Stimulated activated CD4-positive, alpha-beta T cell treated with anti-CD3 and anti-CD28 coated beads, Interleukin-2, amount 100 ng/mL, for 48 hours (primary cell): Measurements from ENCODE around the gene N4BP3.
A peak's percentile ranks its signal among the peaks of the same experiment; 100 is the strongest.
"Not testable (repeated sequence)": the region's sequence is repeated elsewhere in the genome, so short reads cannot be mapped to it uniquely, and the experiment has no call there.

Experiments
- DNase-seq, 2 donors: peaks; one replicate each; pipeline ENCODE4 v3.0.0-alpha.2; 2020

N4BP3 gene, protein sequence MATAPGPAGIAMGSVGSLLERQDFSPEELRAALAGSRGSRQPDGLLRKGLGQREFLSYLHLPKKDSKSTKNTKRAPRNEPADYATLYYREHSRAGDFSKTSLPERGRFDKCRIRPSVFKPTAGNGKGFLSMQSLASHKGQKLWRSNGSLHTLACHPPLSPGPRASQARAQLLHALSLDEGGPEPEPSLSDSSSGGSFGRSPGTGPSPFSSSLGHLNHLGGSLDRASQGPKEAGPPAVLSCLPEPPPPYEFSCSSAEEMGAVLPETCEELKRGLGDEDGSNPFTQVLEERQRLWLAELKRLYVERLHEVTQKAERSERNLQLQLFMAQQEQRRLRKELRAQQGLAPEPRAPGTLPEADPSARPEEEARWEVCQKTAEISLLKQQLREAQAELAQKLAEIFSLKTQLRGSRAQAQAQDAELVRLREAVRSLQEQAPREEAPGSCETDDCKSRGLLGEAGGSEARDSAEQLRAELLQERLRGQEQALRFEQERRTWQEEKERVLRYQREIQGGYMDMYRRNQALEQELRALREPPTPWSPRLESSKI

DNA sequence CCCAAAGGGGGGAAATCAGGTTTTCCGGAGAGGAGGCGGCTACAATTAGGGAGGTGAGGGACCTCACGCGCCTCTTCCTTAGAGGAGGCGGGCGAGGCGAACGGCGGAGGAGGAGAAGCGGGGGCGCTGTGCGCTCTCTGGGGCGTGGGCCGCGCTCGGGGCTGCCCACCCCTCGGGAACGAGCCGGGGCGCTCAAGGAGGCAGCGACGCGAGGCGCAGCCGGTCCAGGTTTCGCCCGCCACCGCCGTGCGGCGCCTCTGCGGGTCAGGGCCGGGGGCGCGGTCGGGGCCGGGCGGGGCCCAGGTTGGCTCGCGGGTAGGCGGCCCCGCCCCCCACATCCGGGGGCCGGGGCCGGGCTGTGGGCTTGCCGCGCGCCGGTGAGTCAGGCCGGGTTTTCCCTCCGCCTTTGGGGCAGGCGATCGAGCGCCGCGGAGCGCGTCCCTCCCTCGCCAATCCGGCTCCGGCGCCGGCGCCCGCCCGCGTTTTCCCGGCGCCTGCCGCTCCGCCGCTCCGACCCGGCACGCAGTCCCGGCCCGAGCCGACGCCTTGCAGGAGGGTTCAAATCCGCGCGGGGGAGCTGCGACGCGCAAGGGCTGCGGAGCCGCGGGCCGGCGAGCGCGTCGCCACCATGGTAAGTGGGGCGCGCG lies at the start of gene N4BP3:
N4BP3 (plus strand) TSS at position 392 of the 647 bp plus-strand sequence. CDS start 6,052 bp downstream, outside the sequence.
- DNase-seq = peak; percentile 76 to 78

GRCh38 chr5:178067755-178068154 lies 45.6 kb upstream of the N4BP3 start:
- no peak for DNase-seq

DNA sequence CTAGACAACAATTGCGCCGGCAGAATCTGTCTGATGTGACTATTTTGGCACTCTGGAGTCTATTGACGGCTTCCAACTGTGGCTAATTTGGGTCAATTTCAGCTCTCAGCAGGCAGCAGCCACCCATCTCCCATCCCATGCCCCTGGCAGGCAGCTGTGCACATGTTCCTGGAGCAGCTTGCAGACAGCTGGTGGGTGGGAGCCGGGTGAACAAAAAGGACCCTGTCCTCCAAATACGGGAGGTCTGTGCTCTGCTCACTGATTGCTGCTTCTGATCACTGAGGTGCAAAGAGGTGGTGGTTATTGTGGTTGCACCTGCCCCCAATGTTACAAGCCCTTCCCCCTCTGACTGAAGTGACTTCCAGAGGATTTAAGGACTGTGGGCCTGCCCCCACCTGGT lies 45.0 kb upstream of the N4BP3 start:
- DNase-seq = no peak

- DNase-seq = peak in 1 of 2 donors; percentile 29
Measured at GRCh38 chr5:178069909-178070308, 43.4 kb upstream of the N4BP3 start.

- DNase-seq = no peak
Measured at GRCh38 chr5:178071108-178071507, 42.2 kb upstream of the N4BP3 start.

GRCh38 chr5:178072749-178073148 lies 40.6 kb upstream of the N4BP3 start:
- DNase-seq = no peak

- no peak for DNase-seq
Measured at GRCh38 chr5:178074266-178074952, 38.9 kb upstream of the N4BP3 start.

DNA sequence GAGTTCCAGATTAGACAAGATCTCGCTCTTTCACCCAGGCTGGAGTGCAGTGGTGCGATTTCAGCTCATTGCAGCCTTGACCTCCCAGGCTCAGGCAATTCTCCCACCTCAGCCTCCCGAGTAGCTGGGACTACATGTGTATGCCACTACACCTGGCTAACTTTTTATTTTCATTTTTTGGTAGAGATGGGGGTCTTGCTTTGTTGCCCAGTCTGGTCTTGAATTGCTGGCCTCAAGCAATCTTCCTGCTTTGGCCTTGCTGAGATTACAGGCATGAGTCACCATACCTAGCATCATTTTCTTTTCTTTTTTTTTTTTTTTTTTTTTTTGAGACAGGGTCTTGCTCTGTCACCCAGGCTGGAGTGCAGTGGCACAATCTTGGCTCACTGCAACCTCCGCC lies 36.4 kb upstream of the N4BP3 start:
- DNase-seq = not testable (repeated sequence)

- no peak for DNase-seq
Measured at GRCh38 chr5:178077751-178078150, 35.6 kb upstream of the N4BP3 start.

DNA sequence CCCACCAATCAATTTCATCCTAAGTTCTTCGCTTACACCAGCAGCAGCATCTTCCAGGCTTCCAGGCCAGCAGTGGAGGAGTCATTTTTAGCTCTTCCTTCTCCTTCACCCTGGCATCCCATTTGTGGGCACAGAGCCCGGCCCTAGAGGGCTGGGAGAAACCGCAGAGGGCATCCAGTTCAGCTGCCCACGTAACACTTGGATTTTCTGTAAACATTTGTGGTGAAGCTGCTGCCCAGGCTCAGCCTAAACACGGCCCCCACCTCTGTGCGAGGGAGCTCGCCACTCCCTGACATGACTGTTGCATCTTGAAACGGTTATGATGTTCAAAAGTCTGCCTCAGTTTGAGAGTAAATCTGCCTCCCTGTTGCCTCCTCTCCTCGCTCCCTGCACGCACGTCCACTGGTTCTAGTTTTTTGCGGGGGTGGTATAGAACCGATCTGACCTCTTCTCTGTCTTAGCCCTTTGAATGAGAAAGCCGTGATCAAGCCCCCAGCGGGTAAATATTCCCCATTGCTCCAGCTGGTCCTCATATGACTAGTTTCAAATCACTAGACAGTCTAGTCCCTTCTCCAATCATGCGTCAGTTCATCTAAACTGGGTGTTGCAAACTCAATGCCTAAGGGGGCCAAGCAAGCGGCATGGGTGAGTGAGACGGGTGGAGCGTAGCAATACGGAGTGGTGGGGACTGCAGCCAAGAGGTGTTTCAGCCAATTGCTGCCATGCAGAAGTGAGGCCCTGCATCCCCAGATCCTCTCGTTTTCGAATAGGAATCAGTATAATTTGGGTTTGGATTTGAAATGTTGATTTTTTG lies 34.9 kb upstream of the N4BP3 start:
- DNase-seq = no peak

GRCh38 chr5:178080056-178080455 lies 33.3 kb upstream of the N4BP3 start:
- DNase-seq = no peak

GRCh38 chr5:178080618-178081410 lies 32.5 kb upstream of the N4BP3 start:
- DNase-seq = no peak

DNA sequence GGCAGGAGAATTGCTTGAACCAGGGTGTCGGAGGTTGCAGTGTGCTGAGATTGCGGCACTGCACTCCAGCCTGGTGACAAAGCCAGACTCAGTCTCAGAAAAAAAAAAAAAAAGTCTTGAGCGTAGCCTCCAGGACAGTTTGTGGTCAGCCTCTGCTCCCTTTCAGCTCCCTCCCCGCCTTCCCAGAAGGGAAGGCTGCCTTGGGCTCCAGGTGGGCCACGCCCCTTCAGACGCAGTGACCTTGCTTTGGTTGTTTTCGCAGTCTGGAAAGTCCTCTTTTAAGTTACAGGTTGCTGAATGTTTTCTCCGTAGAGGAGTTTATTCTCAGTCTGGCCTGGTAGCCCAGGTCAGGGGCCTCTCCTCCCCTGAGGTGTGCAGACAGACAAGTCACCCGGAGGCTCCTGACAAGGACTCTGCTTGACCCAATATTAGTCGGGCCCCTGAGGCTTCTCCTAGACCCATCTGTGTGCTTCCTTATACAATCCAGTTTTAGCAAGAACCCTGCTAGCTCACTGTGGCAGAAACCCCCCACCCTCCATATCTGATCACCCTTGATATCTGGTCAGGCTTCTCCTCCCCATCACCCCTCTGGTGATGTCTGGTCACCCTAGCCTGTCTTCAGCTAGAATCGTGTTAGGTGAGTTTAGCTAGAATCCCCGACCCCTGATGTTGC lies 31.6 kb upstream of the N4BP3 start:
- no peak for DNase-seq

DNA sequence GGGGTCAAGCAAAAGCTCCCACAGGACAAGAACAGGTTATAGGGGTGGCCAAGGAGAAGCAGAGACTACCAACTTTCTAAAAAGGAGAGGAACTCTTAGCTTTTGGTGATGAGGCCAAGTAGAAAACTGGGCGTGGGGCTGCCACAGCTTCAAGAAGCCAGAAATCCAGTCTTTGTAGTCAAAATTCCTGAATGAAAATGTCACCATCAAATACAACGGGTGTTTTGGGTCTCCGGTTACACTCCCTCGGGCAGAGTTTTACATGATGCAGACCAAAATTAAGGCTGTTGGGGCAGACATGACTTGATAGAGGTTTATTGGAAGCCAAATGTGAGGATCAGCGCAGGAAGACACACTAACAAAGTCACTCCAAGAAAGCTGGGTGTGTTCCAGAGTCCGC lies 29.4 kb upstream of the N4BP3 start:
- DNase-seq = no peak

- DNase-seq = no peak
Measured at GRCh38 chr5:178085316-178085715, 28.0 kb upstream of the N4BP3 start.

DNA sequence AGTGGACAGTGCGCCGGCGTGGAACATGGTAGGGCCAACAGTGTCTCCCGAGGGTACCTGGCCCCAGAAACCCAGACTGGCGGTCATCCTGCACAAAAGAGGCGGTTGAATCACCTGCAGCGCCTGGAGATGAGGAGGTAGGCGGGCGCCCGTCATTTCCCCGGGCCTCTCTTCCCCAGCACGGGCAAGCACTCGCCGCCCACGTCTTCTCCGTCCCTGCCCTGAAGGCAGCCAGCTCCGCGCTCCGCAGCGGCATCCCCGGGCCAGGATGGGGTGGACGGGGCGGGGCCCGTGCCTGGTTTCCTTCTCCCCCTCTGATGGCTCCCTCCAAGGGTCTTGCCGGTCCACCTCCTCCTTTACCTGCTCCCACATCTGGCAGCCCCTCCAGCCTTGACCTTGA lies 27.1 kb upstream of the N4BP3 start:
- DNase-seq = no peak

DNA sequence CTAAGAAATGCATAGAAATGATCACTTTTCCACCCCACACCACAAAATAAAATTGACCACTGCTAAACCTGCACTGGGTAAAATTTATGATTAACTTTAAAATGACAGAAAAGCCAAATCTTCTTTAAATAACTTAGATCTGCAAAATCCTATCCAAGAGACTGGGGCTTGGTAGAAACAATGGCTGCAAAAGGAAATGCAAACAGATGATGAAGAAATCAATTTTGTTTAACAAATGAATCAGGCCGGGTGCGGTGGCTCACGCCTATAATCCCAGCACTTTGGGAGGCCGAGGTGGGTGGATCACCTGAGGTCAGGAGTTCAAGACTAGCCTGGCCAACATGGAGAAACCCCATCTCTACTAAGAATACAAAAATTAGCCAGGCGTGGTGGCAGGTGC lies 26.1 kb upstream of the N4BP3 start:
- DNase-seq = not testable (repeated sequence)

- DNase-seq = no peak
Measured at GRCh38 chr5:178090856-178091255, 22.5 kb upstream of the N4BP3 start.

- no peak for DNase-seq
Measured at GRCh38 chr5:178093134-178093533, 20.2 kb upstream of the N4BP3 start.

DNA sequence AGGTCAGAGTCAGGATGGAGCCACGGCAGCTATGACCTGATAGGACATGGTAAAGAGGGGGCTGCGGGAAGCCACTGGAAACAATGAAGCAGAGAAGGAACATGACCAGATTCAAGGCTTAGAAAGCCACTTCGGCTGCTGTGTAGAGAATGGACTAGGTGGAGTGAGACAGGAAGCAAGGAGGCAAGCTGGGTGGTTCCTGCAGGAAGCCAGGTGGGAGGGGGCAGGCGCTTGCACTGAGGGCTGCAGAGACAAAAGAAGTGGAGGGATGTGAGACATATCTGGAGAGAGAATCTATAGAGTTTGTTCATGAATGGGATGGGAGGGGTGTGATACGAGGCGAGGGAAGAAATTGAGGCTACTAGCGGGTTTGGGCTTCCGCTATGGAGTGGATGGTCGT lies 19.0 kb upstream of the N4BP3 start:
- no peak for DNase-seq

DNA sequence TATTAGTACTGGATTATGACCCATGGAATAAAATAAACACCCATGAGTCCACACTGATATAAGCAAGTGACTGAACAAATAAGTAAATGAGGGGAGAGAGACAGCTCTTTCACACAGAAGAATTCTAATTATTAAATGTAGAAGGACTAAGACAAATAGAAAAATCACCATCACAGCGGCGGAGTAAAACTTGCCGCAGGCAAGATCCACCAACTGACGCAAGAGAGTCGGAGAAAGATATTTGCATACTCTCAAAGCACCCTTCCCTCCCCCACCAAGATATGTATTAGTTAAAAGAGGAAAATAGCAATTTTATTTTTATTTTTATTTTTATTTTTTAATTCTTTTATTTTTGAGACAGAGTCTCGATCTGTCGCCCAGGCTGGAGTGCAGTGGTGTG lies 14.6 kb upstream of the N4BP3 start:
- DNase-seq = no peak
